ENCODE data around the gene SLC34A1.
"Not testable (repeated sequence)": the region's sequence is repeated elsewhere in the genome, so short reads cannot be mapped to it uniquely, and the experiment has no call there.

Gene SLC34A1, protein sequence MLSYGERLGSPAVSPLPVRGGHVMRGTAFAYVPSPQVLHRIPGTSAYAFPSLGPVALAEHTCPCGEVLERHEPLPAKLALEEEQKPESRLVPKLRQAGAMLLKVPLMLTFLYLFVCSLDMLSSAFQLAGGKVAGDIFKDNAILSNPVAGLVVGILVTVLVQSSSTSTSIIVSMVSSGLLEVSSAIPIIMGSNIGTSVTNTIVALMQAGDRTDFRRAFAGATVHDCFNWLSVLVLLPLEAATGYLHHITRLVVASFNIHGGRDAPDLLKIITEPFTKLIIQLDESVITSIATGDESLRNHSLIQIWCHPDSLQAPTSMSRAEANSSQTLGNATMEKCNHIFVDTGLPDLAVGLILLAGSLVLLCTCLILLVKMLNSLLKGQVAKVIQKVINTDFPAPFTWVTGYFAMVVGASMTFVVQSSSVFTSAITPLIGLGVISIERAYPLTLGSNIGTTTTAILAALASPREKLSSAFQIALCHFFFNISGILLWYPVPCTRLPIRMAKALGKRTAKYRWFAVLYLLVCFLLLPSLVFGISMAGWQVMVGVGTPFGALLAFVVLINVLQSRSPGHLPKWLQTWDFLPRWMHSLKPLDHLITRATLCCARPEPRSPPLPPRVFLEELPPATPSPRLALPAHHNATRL

DNA sequence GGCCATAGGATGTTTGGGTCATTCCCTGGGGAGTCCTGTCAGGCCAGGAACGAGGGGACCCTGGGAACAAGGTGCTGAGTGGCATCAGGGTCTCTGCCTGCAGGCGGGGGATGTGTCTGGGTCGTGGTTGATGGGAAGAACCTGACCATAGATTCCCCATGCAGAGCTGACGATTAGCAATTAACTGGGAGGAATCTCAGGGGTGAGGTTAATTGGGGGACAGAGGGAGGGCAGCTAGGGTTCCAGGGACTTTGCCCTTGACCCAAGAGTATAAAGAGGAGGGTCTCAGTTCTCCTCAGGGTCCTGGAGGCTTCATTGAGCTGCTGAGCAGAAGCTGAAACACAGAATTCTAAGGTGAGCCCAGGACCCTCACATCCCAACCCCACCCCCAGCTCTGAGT is at the start of gene SLC34A1:
Gene SLC34A1, plus strand, starts transcription at position 301 of the 400 bp plus-strand sequence. CDS start 1,308 bp downstream, outside the sequence.
- no peak for FAIRE-seq

DNA sequence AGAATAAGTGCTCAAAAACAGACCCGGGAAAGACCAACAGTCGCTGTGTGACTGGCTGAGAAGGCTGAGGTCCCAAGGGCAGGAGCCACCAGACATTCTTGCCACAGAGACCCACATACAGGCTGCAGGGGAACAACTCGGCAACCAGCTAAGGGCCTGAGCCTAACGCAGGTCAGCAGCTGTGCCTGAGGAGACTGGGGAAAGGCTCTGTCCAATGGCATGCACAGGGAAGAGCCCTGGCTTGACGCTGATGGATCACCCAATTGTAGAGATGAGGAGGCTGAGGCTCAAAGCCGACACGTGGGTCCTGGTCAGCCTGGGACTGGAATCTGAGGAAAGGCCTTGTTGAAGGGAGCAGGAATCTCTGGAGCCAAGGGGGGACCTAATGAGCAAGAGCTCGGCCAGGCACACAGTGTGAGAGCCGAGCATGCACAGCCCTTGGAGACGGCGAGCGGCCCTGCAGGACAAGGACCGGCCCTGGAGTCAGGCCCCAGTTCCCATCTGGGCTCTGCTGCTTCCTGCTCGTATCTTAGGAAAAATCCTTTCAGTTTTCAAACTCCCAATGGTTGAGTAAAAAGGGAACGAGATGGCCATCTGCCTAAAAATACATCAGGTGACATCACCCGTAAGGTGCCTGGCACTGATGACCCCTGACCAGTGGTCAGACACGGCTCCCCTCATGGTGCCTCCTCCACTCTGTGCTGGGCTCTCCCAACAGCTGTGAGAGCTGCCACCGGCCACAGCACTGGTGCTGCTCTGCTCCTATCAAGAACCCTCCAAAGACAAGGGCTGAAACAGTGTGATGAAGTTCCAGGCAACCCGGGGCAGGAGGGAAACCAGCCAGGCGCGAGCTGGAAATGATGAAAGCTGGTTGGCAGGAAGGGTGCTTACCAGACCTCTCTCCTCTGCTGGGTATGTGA is 49.2 kb upstream of the SLC34A1 start:
- no peak for FAIRE-seq

- no peak for FAIRE-seq
Observed at GRCh38 chr5:177335701-177336065, 48.6 kb upstream of the SLC34A1 start.

DNA sequence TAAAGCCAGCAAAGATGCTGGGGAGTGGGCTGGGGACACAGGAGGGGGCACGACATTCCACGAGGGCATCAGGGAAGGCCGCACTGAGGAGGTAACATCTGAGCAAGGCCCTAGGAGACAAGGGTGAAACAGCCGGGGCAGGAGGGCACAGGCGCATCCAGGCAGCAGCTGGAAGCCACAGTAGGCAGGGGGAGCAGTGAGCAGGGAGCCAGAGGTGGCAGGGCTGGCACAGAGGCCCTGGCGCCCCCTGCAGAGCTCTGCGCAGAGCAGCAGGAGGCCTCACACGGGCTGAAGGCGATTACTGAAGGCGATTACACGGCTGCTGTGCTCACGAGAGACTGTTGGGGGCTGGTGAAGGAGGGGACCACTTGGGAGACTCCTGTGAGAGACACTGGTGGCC is 48.1 kb upstream of the SLC34A1 start:
- no peak for FAIRE-seq

GRCh38 chr5:177336603-177337494 is 47.4 kb upstream of the SLC34A1 start:
- FAIRE-seq: no peak

DNA sequence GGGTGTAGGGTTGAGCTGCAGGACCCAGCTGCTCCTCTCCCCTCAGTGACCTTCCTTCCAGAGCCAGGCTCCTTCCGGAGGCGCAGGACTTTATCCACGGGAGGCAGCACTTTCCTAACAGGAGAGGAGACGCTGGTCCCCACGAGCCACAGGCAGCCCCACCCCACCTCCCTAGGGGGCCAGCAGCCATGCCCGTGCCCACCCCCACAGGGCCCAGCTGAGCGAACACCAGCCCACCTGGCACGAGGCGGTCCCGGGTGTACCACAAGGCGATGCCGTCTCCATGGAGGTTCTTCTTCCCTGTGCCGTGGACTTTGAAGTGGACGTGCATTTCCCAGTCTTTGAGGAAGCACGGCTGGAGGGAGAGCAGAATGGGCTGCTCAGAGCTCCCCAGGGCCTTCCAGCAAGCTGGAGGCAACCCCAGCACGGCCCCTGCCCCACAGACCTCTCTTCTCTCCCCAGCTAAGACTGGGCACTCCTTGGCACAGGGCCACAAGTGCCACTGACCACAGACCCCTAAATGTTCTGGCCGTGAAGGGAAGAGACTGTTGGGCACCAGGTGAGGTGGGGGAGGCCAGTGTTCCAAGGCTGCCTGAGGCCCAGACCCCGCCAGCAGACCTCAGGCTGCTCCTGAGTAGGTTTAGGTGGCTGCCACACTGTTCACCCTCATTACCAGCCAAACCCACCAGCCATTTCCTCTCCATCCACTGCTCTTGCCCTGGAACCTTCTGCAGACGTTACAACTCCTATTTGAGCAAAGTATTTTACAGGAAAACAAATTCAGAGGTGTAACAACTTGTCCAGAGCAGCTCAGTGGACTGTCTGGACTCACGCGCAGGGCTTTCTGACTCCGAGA is 45.8 kb upstream of the SLC34A1 start:
- no peak for FAIRE-seq

DNA sequence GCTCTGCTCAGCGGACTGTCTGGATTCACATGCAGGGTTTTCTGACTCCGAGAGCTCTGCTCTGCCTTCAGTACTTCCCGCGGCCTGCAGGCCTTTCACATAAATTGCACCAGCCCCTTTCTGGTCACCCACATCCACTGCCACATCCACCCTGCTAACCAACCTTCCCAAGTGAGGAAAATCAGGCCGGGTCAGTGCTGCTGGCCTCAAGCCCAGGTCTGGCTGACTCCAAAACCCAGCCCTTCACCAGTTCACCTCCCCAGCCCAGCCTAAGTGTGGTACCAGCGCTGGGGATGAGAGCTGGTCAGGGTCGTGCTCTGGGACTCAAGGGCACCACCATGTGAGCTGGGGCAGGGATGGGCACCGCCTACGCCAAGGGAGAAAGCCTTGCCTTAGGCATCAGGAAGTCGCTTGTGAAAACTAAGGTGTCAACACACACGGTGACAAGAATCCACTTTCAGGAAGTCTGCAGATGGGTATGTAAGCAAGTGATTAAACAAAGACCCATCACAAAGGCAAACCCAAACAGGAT is 45.1 kb upstream of the SLC34A1 start:
- FAIRE-seq: no peak

GRCh38 chr5:177343000-177343399 is 41.2 kb upstream of the SLC34A1 start:
- not testable (repeated sequence) for FAIRE-seq

DNA sequence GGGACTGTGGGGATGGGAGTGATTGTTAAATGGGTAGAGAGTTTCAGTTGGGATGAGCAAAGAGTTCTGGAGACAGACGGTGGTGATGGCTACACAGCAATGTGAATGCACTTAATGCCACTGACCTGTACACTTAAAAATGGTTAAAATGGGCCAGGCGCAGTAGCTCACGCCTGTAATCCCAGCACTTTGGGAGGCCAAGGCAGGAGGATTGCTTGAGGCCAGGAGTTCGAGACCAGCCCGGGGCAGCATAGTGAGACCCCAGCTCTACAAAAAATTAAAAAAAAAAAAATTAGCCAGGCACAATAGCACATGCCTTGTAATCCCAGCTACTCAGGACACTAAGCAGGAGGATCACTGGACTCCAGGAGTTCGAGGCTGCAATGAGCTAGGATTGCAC is 40.5 kb upstream of the SLC34A1 start:
- FAIRE-seq: no peak

DNA sequence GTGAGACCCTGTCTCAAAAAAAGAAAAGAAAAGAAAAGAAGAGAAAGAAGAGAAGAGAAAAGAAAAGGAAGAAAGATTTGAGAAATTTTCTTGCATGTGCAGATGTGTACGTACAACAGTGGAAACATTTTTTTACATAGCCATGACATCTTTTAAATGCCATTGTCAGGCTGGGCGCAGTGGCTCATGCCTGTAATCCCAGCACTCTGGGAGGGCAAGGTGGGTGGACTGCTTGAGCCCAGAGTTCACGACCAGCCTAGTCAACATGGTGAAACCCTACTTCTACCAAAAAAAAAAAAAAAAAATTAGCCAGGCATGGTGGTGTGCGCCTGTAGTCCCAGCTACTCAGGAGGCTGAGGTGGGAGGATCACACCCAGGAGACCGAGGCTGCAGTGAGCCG is 39.3 kb upstream of the SLC34A1 start:
- no peak for FAIRE-seq

DNA sequence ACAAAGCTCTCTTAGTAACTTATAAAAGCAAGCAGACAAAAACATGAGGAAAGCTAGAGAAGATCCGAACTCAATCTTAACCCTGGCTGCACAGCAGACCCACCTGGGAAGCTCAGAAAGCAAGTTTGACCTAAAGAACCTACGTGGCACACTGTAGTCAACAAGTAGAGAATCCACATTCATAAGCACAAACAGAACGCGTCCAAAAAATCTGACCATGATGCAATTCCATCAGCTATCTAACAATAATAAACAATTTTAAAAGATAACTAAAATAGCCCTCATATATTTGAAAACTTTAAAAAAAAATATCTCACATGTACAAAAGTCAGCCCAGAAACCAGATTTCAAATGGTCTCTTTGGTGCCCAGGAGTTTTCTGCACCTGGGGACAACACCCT is 37.4 kb upstream of the SLC34A1 start:
- FAIRE-seq: no peak

- FAIRE-seq: no peak
Observed at GRCh38 chr5:177347699-177348098, 36.5 kb upstream of the SLC34A1 start.

GRCh38 chr5:177349362-177349647 is 34.9 kb upstream of the SLC34A1 start:
- no peak for FAIRE-seq

- no peak for FAIRE-seq
Observed at GRCh38 chr5:177349762-177350161, 34.5 kb upstream of the SLC34A1 start.

- FAIRE-seq: no peak
Observed at GRCh38 chr5:177350776-177351391, 33.4 kb upstream of the SLC34A1 start.

DNA sequence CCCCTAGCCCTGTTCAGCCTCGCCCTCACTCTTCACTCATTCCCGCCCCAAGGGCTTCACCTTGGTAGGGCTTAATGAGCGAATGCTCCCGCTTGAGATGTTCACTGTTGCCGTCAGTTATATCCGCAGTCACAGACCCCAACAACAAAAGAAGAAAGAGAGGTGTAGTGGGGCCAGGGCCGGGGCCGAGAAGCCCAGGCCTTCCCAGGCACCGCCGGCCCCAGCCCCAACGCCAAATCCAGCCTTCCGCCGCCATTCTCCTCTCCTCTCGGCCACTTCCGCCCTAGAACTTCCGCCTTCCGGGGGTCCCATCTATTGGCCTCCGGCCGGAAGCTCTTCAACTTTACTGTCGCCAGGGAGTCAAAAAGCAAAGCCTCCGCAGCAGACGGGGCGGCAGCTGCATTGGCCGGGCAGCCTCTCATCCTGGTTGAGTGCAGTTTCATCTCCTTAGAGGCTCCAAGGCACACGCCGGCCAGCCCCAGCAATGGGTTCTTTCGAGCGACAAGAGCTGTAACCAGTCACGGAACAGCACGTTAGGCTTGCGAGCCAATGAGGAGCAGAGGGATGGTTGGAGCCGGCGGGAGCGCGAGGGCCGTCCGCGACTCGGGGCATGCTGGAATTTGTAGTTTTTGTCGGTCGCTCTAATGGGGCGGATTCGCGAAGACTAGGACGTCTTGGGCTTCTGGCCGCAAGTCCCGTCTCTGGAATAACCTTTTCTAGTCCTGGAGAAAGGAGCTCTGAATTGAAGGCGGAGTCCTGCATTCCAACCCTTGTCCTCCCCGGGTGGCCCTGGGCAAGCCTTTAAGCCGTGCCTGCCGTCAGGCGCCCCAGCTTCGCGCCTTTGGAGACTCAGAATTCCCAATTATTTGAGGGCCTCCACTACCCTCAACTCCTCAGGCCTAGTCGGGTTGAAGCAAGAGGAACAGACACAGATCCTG is 32.6 kb upstream of the SLC34A1 start, which contains the start of gene LMAN2:
Gene LMAN2, minus strand, starts transcription at position 277 of the 938 bp plus-strand sequence. Its CDS starts 21 bp downstream, at position 256.
- FAIRE-seq: peak; percentile 65

GRCh38 chr5:177353093-177353492 is 31.1 kb upstream of the SLC34A1 start:
- FAIRE-seq: no peak

DNA sequence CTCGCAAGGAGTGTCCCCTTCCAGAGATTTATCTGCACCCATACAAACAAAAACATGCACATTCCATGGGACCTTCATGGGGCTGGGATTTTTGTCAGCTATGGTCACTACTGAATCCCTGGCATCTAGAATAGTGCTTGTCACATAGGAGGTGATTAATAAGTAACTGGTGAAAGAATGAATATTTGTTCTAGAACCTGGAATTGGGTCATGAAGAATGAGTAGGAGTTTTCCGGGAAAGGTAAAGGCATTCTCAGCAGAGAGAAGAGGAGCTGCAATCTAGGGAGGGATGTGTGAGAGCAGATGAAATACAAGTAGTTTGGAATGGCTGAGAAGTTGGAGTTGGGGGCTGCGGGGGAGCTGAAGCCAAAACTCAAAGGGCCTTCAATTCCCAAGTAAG is 30.0 kb upstream of the SLC34A1 start:
- FAIRE-seq: no peak

DNA sequence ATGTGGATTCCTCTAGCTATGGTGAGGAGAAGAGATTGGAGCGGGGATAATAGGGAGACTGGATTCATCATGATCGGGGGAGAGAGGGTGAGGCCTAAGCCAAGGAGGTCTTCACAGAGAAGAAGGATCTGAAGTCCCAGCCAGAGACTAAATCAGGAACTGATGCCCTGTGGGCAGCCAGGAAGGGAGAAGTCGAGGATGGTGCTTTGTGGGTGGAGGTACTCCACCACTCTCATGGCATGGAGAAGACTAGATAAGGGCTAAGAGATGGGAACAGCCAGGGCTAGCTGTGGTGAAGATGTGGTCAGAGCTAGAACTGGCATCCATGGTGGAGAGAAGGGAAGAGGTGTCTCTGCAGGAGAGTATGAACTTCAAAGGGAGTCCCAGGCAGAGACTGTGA is 29.5 kb upstream of the SLC34A1 start:
- FAIRE-seq: no peak

All from A204.1 (cell line).